Esophagus muscularis mucosa (tissue), 4 donors: ENCODE results near the gene MGAT2. TPM values are rescaled to one million over a fixed set of nuclear protein-coding genes. Genes with fewer than 3 reads are reported as not detected.

Experiments
- DNase-seq: peaks from one replicate; pipeline ENCODE4 v3.0.0-alpha.2; 2017; ENCODE audit errors: extremely low spot score
- H3K27ac ChIP-seq, 4 donors: fragments of 200-600 bp; sonication (generic); replicated peaks in 1 of 4; 1 replicate in 3 of 4; 2 replicates in 1 of 4; pipeline ENCODE4 v1.5.1; 2016 to 2019; ENCODE audit warnings: mild to moderate bottlenecking in 1 of 4
- H3K27me3 ChIP-seq, 4 donors: fragments of 200-600 bp; sonication (generic); one replicate each; pipeline versions ENCODE4 v1.5.1 to v1.6.0; 2016 to 2019
- H3K36me3 ChIP-seq, 4 donors: fragments of 200-600 bp; sonication (generic); one replicate each; pipeline ENCODE4 v1.5.1; 2016 to 2019
- H3K4me1 ChIP-seq, 4 donors: fragments of 200-600 bp; sonication (generic); one replicate each; pipeline ENCODE4 v1.5.1; 2016 to 2019
- H3K4me3 ChIP-seq, 4 donors: fragments of 200-600 bp; sonication (generic); 1 replicate in 2 of 4; 2 replicates in 2 of 4; pipeline ENCODE4 v1.5.1; 2016 to 2019; ENCODE audit warnings: mild to moderate bottlenecking in 4 of 4, moderate library complexity in 1 of 4
- H3K9me3 ChIP-seq, 4 donors: fragments of 200-600 bp; sonication (generic); 1 replicate in 3 of 4; 2 replicates in 1 of 4; pipeline ENCODE4 v1.5.1; 2016 to 2019
- EP300 ChIP-seq: sonication (generic); formaldehyde crosslinking; IDR thresholded peaks from one replicate; pipeline ENCODE4 v1.6.1; 2017; ENCODE audit warnings: antibody characterized with exemption
- POLR2A ChIP-seq: fragments of 450-650 bp; IDR thresholded peaks from one replicate; pipeline ENCODE4 v1.6.1; 2017; ENCODE audit warnings: antibody characterized with exemption, moderate library complexity, mild to moderate bottlenecking, low read depth
- POLR2AphosphoS5 ChIP-seq, 2 donors: sonication (generic); formaldehyde crosslinking; IDR thresholded peaks; one replicate each; pipeline ENCODE4 v1.6.1; 2017; ENCODE audit warnings: antibody characterized with exemption in 2 of 2
- WGBS: methylation state at CpG from one replicate; pipeline ENCODE4 v1.1.5; 2018; 5-methylcytosine and 5-hydroxymethylcytosine counted together
- intact Hi-C: fragments of 100-400 bp; cut with DNase I; formaldehyde crosslinking; loops from one replicate; pipeline ENCODE4 v1.15.1; 2023
- total RNA-seq, 4 donors: library from RNA; depleted of rRNA; stranded (reverse); fragments of >200 nt; gene quantifications; one replicate each; pipeline versions ENCODE4 v1.1.0 to v1.2.1, GENCODE V29; 2016
- TF ChIP-seq, protein P1 (sequence below), 3 experiments: fragments of 200-600 bp in 2 of 3; fragments of 450-650 bp in 1 of 3; sonication (generic) in 2 of 3; IDR thresholded peaks; one replicate each; pipeline ENCODE4 v1.5.1; 2017 to 2019; ENCODE audit warnings: antibody characterized with exemption in 3 of 3, mild to moderate bottlenecking in 2 of 3, moderate library complexity in 1 of 3

MGAT2 gene
- total RNA-seq, 4 donors from 2014 or later, result 20.3 to 29.5 (median 24.1) TPM

DNA sequence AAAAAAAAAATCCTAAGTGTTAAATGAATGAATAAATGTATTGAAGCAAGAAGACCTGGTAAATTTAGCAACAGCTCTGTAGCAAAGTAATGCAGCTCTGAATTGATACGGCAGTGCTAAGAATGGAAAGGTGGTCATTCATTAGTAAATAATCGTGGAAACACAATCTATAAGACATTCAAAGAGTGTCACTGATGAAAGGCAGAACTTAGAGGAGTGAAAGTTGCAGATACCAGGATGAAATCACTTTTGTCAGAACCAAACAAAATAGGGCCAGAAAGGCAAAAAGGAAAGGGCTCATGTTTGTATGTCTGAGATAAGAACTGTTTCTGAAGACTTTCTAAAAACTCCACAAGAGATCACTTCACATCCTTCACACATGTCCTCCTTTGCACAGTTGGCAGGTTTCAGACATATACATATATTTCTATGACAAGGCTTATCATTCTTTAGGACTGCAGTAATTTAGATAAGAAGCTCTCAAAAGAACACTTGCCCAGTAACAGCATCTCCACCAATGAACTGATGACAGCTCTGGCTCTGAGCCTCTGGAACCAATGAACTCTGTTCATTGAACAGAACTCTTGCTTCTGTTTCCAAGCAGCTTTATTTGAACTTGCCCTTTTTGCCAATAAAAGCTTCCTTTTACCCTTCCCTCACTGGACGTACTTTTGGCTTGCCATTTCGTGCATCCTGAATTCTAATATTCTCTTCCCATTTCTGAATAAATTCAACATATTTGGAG, 26.1 kb upstream of the MGAT2 start:
- WGBS, result 39% methylated on average over 4 of the region's 4 CpGs
- peaks cover 0 to 11% (median 10%) of the 10 kb centered on the region in 4 donors for H3K4me1 ChIP-seq

DNA sequence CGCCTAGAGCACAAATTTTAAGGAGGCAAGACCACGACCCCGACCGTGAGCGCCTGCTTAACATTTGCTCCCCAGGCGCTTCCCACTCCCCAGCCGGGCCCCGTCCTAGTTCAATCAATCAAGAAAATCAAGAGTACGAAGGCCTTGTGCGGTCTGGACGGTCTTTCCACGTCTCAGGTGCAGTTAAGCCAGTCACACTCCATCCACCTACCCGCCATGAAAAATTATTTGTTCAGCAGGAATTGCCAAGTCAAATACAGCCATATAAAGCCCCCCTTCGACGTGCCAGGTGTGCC, 22.5 kb upstream of the MGAT2 start:
- Histone ChIP-seq H3K9me3 (no peaks in the 10 kb centered on the region), H3K27me3 (no peaks in the 10 kb centered on the region), H3K4me1 (peaks cover 0 to 23% (median 21%) of the 10 kb centered on the region in 4 donors), H3K36me3 (peaks cover 0 to 4% (median 2%) of the 10 kb centered on the region in 4 donors), H3K27ac (peak overlapping the region; percentile 95 to 98 (median 97)), H3K4me3 (peak overlapping the region; percentile 80 to 96 (median 86))
- intact Hi-C loops, result loop anchor here (5.0 kb wide), 1 partner anchor 34 kb away; no protein-coding TSS in a partner anchor
- DNase-seq, result no peak
- TF ChIP-seq POLR2A, result no peak
- TF ChIP-seq, protein P1, sequence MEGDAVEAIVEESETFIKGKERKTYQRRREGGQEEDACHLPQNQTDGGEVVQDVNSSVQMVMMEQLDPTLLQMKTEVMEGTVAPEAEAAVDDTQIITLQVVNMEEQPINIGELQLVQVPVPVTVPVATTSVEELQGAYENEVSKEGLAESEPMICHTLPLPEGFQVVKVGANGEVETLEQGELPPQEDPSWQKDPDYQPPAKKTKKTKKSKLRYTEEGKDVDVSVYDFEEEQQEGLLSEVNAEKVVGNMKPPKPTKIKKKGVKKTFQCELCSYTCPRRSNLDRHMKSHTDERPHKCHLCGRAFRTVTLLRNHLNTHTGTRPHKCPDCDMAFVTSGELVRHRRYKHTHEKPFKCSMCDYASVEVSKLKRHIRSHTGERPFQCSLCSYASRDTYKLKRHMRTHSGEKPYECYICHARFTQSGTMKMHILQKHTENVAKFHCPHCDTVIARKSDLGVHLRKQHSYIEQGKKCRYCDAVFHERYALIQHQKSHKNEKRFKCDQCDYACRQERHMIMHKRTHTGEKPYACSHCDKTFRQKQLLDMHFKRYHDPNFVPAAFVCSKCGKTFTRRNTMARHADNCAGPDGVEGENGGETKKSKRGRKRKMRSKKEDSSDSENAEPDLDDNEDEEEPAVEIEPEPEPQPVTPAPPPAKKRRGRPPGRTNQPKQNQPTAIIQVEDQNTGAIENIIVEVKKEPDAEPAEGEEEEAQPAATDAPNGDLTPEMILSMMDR (IDR thresholded peaks at IDR 0.05), result no peak
- TF ChIP-seq POLR2AphosphoS5 (IDR thresholded peaks at IDR 0.05), result no peak
- TF ChIP-seq EP300, result no peak
- 0% methylated on average over 15 of the region's 15 CpGs for WGBS

More for the DNA sequence above, 26.1 kb upstream of the MGAT2 start:
- intact Hi-C loops, result loop anchor here (5.0 kb wide), 1 partner anchor 38 kb away; no protein-coding TSS in a partner anchor
- no peaks in the 10 kb centered on the region for H3K27me3 ChIP-seq
- no peak for TF ChIP-seq POLR2AphosphoS5 (IDR thresholded peaks at IDR 0.05)
- no peak overlapping the region for H3K4me3 ChIP-seq
- no peak overlapping the region for H3K27ac ChIP-seq
- no peaks in the 10 kb centered on the region for H3K9me3 ChIP-seq
- no peak for DNase-seq
- no peaks in the 10 kb centered on the region for H3K36me3 ChIP-seq

- TF ChIP-seq POLR2AphosphoS5 (IDR thresholded peaks at IDR 0.05) (peak; percentile 52 to 56), POLR2A (no peak), EP300 (peak; percentile 5)
- TF ChIP-seq, protein P1 (IDR thresholded peaks at IDR 0.05), result no peak
- H3K27ac ChIP-seq, result peak within 1 kb of the TSS; percentile 95 to 98 (median 97)
- H3K27me3 ChIP-seq, result no peaks in the 10 kb centered on the region
- H3K9me3 ChIP-seq, result no peaks in the 10 kb centered on the region
- peaks cover 0 to 5% (median 2%) of the 10 kb centered on the region in 4 donors for H3K36me3 ChIP-seq
- H3K4me1 ChIP-seq, result peaks cover 0 to 23% (median 21%) of the 10 kb centered on the region in 4 donors
- WGBS, result 0% methylated on average over 51 of the region's 77 CpGs
- peak; percentile 95 for DNase-seq
- intact Hi-C loops, result loop anchor here (5.0 kb wide), 1 partner anchor 34 kb away; no protein-coding TSS in a partner anchor
- peak within 1 kb of the TSS; percentile 80 to 96 (median 86) for H3K4me3 ChIP-seq
Measured at GRCh38 chr14:49598485-49599300, 21.9 kb upstream of the MGAT2 start, which contains the start of gene LRR1. Gene LRR1 (plus strand): TSS chr14:49598940. CDS start chr14:49599021, 81 bp downstream.

GRCh38 chr14:49607583-49607982, 13.0 kb upstream of the MGAT2 start:
- Histone ChIP-seq H3K27me3 (no peaks in the 10 kb centered on the region), H3K36me3 (peaks cover 0 to 19% (median 16%) of the 10 kb centered on the region in 4 donors), H3K4me1 (no peaks in the 10 kb centered on the region), H3K4me3 (no peak overlapping the region), H3K9me3 (no peaks in the 10 kb centered on the region), H3K27ac (no peak overlapping the region)
- intact Hi-C loops, result no loop called here
- 96% methylated on average over 6 of the region's 6 CpGs for WGBS
- DNase-seq, result no peak
- TF ChIP-seq POLR2AphosphoS5 (IDR thresholded peaks at IDR 0.05) (no peak), EP300 (no peak), POLR2A (no peak)
- TF ChIP-seq, protein P1 (IDR thresholded peaks at IDR 0.05), result no peak

DNA sequence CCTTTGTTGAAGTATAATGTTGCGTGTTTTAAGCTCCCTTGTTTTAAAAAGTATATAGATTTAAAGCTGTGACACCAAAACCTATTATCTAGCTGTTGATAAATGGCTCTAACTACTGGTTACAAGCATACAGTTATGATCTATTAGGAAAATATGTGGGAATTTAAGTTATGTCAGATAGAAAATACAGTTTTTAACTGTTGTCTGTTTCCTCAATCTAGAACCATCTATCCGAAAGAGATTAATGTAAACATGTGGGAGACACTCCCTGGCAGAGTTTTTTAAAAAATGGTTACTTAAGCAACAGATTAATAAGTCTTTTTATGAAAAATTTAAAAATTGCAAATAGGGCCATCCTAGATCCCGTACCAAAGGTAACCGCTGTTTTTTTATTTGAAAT, 8.3 kb upstream of the MGAT2 start:
- 90% methylated on average over 4 of the region's 4 CpGs for WGBS
- Histone ChIP-seq H3K9me3 (no peaks in the 10 kb centered on the region), H3K36me3 (peaks cover 0 to 9% (median 3%) of the 10 kb centered on the region in 4 donors), H3K4me3 (no peak overlapping the region), H3K4me1 (no peaks in the 10 kb centered on the region), H3K27me3 (no peaks in the 10 kb centered on the region), H3K27ac (no peak overlapping the region)
- intact Hi-C loops, result no loop called here
- no peak for DNase-seq
- TF ChIP-seq EP300 (no peak), POLR2AphosphoS5 (IDR thresholded peaks at IDR 0.05) (no peak), POLR2A (no peak)
- TF ChIP-seq, protein P1 (IDR thresholded peaks at IDR 0.05), result no peak
